Neural cell (in vitro differentiated cells): Measurements from ENCODE around the gene NRG3. TPM values are rescaled to one million over a fixed set of nuclear protein-coding genes. Genes with fewer than 3 reads are reported as not detected.

Experiments
- H2AFZ ChIP-seq: fragments of 200-600, 300-800 bp; sonication (generic), shearing (Covaris generic); 2 replicates; pipeline ENCODE4 v1.6.0; 2014; ENCODE audit warnings: low read depth, mild to moderate bottlenecking, antibody characterized with exemption, low read length, moderate library complexity
- H3F3A ChIP-seq: fragments of 200-600 bp; shearing (Covaris generic); 2 replicates; pipeline ENCODE4 v1.6.1; 2016; ENCODE audit warnings: mild to moderate bottlenecking, moderate library complexity, mixed read lengths, antibody characterized with exemption, low read length; ENCODE audit not compliant: insufficient read depth, poor library complexity, severe bottlenecking
- H3K27ac ChIP-seq: fragments of 200-600, 300-800 bp; sonication (generic), shearing (Covaris generic); 2 replicates; pipeline ENCODE4 v1.5.1; 2014; ENCODE audit warnings: mild to moderate bottlenecking, low read length, moderate library complexity
- H3K27me3 ChIP-seq: fragments of 300-800, 200-600 bp; sonication (generic), shearing (Covaris generic); 2 replicates; pipeline ENCODE4 v1.6.0; 2014; ENCODE audit warnings: mild to moderate bottlenecking, low read depth, low read length, moderate library complexity; ENCODE audit not compliant: insufficient read depth
- H3K36me3 ChIP-seq: fragments of 300-800, 200-600 bp; sonication (generic), shearing (Covaris generic); 2 replicates; pipeline ENCODE4 v1.5.1; 2014; ENCODE audit warnings: mild to moderate bottlenecking, antibody characterized with exemption, low read length, moderate library complexity; ENCODE audit not compliant: insufficient read depth
- H3K4me2 ChIP-seq: fragments of 300-800, 200-600 bp; sonication (generic), shearing (Covaris generic); 2 replicates; pipeline ENCODE4 v1.6.0; 2014; ENCODE audit warnings: mild to moderate bottlenecking, low read length
- H3K4me3 ChIP-seq: fragments of 300-800, 200-600 bp; sonication (generic), shearing (Covaris generic); 2 replicates; pipeline ENCODE4 v1.5.1; 2014; ENCODE audit warnings: mild to moderate bottlenecking, low read length, moderate library complexity
- H3K79me2 ChIP-seq: fragments of 200-600 bp; shearing (Covaris generic); replicated peaks from 2 replicates; pipeline ENCODE4 v1.6.0; 2014; ENCODE audit warnings: mild to moderate bottlenecking, low read length, moderate library complexity; ENCODE audit not compliant: insufficient read depth
- H3K9ac ChIP-seq: fragments of 300-800, 200-600 bp; sonication (generic), shearing (Covaris generic); 2 replicates; pipeline ENCODE4 v1.6.1; 2016; ENCODE audit warnings: mild to moderate bottlenecking, low read length, mixed read lengths
- H3K9me2 ChIP-seq: fragments of 200-600 bp; shearing (Covaris generic); 2 replicates; pipeline ENCODE4 v1.6.1; 2016; ENCODE audit warnings: mild to moderate bottlenecking, low read length, mixed read lengths; ENCODE audit not compliant: insufficient read depth
- H3K9me3 ChIP-seq: fragments of 200-600, 300-800 bp; sonication (generic), shearing (Covaris generic); 2 replicates; pipeline ENCODE4 v1.6.1; 2016; ENCODE audit warnings: mild to moderate bottlenecking, mixed run types, low read length, moderate library complexity, mixed read lengths
- H4K20me1 ChIP-seq: fragments of 200-600 bp; shearing (Covaris generic); 2 replicates; pipeline ENCODE4 v1.6.1; 2016; ENCODE audit warnings: mild to moderate bottlenecking, mixed run types; ENCODE audit not compliant: insufficient read depth
- EP300 ChIP-seq: fragments of 450-650 bp; conservative IDR thresholded peaks from 2 replicates; pipeline ENCODE4 v1.6.1; 2014; ENCODE audit warnings: antibody characterized with exemption, mild to moderate bottlenecking, moderate library complexity; ENCODE audit not compliant: poor library complexity, severe bottlenecking
- EZH2 ChIP-seq: fragments of 200-600, 300-800 bp; shearing (Covaris generic), sonication (generic); IDR thresholded peaks from 2 replicates; pipeline ENCODE4 v1.6.1; 2014; ENCODE audit warnings: antibody characterized with exemption, low read length, borderline replicate concordance, mild to moderate bottlenecking; ENCODE audit not compliant: insufficient read depth, poor library complexity, severe bottlenecking
- MXI1 ChIP-seq: fragments of 450-650 bp; conservative IDR thresholded peaks from 2 replicates; pipeline ENCODE4 v1.6.1; 2014; ENCODE audit warnings: antibody characterized with exemption, mild to moderate bottlenecking; ENCODE audit not compliant: poor library complexity, severe bottlenecking
- POLR2AphosphoS5 ChIP-seq: IDR thresholded peaks from 2 replicates; pipeline ENCODE4 v1.6.1; 2012
- RAD21 ChIP-seq: fragments of 450-650 bp; conservative IDR thresholded peaks from 2 replicates; pipeline ENCODE4 v1.6.1; 2014; ENCODE audit warnings: antibody characterized with exemption, mild to moderate bottlenecking, moderate library complexity
- SMC3 ChIP-seq: fragments of 450-650 bp; conservative IDR thresholded peaks from 2 replicates; pipeline ENCODE4 v1.6.1; 2014; ENCODE audit warnings: antibody characterized with exemption, mild to moderate bottlenecking, moderate library complexity; ENCODE audit not compliant: poor library complexity
- TAF1 ChIP-seq: IDR thresholded peaks from 2 replicates; pipeline ENCODE4 v1.6.1; 2012; ENCODE audit warnings: low read depth
- polyA plus RNA-seq: library from polyadenylated mRNA; depleted of rRNA; stranded (reverse); fragments of >200 nt; gene quantifications from 2 replicates; pipeline ENCODE4 v1.2.3, GENCODE V29; 2014
- TF ChIP-seq, protein P1 (sequence below): fragments of 450-650 bp; IDR thresholded peaks from 2 replicates; pipeline ENCODE4 v1.5.1; 2014; ENCODE audit warnings: antibody characterized with exemption, mild to moderate bottlenecking, moderate library complexity; ENCODE audit not compliant: poor library complexity, severe bottlenecking
- TF ChIP-seq, protein P2 (sequence below): IDR thresholded peaks from 2 replicates; pipeline ENCODE4 v1.6.1; 2012; ENCODE audit warnings: borderline replicate concordance

Gene NRG3
- polyA plus RNA-seq, 1 donor from 2014 or later, result 14.0 TPM

DNA sequence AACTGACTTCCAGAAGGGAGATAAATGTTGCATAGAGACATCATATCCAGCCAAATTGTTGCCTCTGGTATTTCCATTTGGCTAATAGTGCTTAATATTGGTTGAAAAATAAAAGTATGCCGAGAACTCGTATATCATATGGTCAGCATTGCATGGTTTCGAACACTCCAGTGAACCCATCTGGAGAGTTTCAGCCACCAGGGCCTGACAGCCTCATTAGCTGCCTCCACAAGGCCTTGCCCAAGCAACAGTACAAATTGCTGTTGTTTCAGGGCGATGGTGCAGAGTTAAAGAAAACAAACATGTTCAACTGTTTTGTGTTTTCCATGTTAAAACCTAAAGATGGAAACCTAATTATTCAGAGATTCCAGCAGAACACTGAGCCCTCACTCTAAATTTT is 28.5 kb downstream of the NRG3 start:
- TF ChIP-seq, protein P1, sequence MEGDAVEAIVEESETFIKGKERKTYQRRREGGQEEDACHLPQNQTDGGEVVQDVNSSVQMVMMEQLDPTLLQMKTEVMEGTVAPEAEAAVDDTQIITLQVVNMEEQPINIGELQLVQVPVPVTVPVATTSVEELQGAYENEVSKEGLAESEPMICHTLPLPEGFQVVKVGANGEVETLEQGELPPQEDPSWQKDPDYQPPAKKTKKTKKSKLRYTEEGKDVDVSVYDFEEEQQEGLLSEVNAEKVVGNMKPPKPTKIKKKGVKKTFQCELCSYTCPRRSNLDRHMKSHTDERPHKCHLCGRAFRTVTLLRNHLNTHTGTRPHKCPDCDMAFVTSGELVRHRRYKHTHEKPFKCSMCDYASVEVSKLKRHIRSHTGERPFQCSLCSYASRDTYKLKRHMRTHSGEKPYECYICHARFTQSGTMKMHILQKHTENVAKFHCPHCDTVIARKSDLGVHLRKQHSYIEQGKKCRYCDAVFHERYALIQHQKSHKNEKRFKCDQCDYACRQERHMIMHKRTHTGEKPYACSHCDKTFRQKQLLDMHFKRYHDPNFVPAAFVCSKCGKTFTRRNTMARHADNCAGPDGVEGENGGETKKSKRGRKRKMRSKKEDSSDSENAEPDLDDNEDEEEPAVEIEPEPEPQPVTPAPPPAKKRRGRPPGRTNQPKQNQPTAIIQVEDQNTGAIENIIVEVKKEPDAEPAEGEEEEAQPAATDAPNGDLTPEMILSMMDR, result no peak
- TF ChIP-seq EZH2 (no peak), EP300 (no peak), POLR2AphosphoS5 (no peak), RAD21 (no peak), SMC3 (no peak), MXI1 (no peak), TAF1 (no peak)
- TF ChIP-seq, protein P2, sequence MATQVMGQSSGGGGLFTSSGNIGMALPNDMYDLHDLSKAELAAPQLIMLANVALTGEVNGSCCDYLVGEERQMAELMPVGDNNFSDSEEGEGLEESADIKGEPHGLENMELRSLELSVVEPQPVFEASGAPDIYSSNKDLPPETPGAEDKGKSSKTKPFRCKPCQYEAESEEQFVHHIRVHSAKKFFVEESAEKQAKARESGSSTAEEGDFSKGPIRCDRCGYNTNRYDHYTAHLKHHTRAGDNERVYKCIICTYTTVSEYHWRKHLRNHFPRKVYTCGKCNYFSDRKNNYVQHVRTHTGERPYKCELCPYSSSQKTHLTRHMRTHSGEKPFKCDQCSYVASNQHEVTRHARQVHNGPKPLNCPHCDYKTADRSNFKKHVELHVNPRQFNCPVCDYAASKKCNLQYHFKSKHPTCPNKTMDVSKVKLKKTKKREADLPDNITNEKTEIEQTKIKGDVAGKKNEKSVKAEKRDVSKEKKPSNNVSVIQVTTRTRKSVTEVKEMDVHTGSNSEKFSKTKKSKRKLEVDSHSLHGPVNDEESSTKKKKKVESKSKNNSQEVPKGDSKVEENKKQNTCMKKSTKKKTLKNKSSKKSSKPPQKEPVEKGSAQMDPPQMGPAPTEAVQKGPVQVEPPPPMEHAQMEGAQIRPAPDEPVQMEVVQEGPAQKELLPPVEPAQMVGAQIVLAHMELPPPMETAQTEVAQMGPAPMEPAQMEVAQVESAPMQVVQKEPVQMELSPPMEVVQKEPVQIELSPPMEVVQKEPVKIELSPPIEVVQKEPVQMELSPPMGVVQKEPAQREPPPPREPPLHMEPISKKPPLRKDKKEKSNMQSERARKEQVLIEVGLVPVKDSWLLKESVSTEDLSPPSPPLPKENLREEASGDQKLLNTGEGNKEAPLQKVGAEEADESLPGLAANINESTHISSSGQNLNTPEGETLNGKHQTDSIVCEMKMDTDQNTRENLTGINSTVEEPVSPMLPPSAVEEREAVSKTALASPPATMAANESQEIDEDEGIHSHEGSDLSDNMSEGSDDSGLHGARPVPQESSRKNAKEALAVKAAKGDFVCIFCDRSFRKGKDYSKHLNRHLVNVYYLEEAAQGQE, result no peak
- Histone ChIP-seq H3K79me2 (no peaks in the 10 kb centered on the region), H3K4me2 (no peak overlapping the region)

DNA sequence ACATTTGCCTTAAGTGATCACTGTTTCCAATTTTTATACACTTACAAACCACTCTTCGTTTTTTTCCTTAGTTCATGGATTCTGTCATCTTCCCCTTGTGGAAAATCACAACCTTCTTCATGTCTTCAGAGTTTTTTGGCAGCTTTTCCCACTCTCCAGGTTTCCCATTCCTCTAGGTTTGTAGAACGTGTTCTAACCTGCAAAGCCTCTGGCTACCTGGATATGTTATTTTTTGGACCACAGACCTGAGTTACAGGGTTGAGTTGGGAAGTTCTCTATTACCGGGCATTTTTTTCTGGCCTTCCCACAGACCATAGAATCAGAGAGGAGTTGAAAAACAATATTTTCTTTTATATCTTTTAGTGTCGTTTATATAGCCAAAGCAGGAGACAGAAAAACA is 30.2 kb downstream of the NRG3 start:
- H3F3A ChIP-seq, result no peaks in the 10 kb centered on the region
- H3K79me2 ChIP-seq, result no peaks in the 10 kb centered on the region
- no peaks in the 10 kb centered on the region for H3K36me3 ChIP-seq
- no peaks in the 10 kb centered on the region for H3K9me3 ChIP-seq
- TF ChIP-seq SMC3 (no peak), EP300 (no peak), RAD21 (no peak), EZH2 (no peak), POLR2AphosphoS5 (no peak), TAF1 (no peak), MXI1 (no peak)
- TF ChIP-seq, protein P1, result no peak
- TF ChIP-seq, protein P2, result no peak
- no peaks in the 10 kb centered on the region for H3K27me3 ChIP-seq
- H4K20me1 ChIP-seq, result no peaks in the 10 kb centered on the region
- H3K27ac ChIP-seq, result no peak overlapping the region
- no peak overlapping the region for H3K4me2 ChIP-seq
- H3K4me3 ChIP-seq, result no peak overlapping the region
- H2AFZ ChIP-seq, result no peak overlapping the region
- H3K9ac ChIP-seq, result no peak overlapping the region
- H3K9me2 ChIP-seq, result no peaks in the 10 kb centered on the region

More for the DNA sequence above, 28.5 kb downstream of the NRG3 start:
- H3K27me3 ChIP-seq, result no peaks in the 10 kb centered on the region
- no peak overlapping the region for H3K9ac ChIP-seq
- H3F3A ChIP-seq, result no peaks in the 10 kb centered on the region
- no peaks in the 10 kb centered on the region for H4K20me1 ChIP-seq
- H3K4me3 ChIP-seq, result no peak overlapping the region
- no peak overlapping the region for H3K27ac ChIP-seq
- H3K9me2 ChIP-seq, result no peaks in the 10 kb centered on the region
- H2AFZ ChIP-seq, result no peak overlapping the region
- no peaks in the 10 kb centered on the region for H3K9me3 ChIP-seq
- no peaks in the 10 kb centered on the region for H3K36me3 ChIP-seq
